BLaER1 treated with 17β-estradiol and CSF1 and Interleukin-3, amounts not matched to agents 10 nM and 100 nM (cell line): ENCODE data around the gene AKAP17A.
"Not testable (repeated sequence)": the region's sequence is repeated elsewhere in the genome, so short reads cannot be mapped to it uniquely, and the experiment has no call there.

ENCODE experiments used
- H3K27ac ChIP-seq, 11 experiments: shearing (Covaris generic); formaldehyde crosslinking; 2 replicates each; pipeline ENCODE4 v1.8.1; 2022
- H3K27me3 ChIP-seq, 11 experiments: shearing (Covaris generic); formaldehyde crosslinking; 2 replicates each; pipeline ENCODE4 v1.8.1; 2022
- H3K36me3 ChIP-seq, 11 experiments: shearing (Covaris generic); formaldehyde crosslinking; 2 replicates each; pipeline ENCODE4 v1.8.1; 2022
- H3K4me1 ChIP-seq, 10 experiments: shearing (Covaris generic); formaldehyde crosslinking; 2 replicates each; pipeline ENCODE4 v1.8.1; 2022
- H3K4me2 ChIP-seq, 11 experiments: shearing (Covaris generic); formaldehyde crosslinking; 2 replicates each; pipeline ENCODE4 v1.8.1; 2022
- H3K4me3 ChIP-seq, 10 experiments: shearing (Covaris generic); formaldehyde crosslinking; 2 replicates each; pipeline ENCODE4 v1.8.1; 2022
- H3K9ac ChIP-seq, 11 experiments: shearing (Covaris generic); formaldehyde crosslinking; 2 replicates each; pipeline ENCODE4 v1.8.1; 2022
- H3K9me3 ChIP-seq, 11 experiments: shearing (Covaris generic); formaldehyde crosslinking; replicated peaks in 1 of 11; 2 replicates each; pipeline ENCODE4 v1.8.1; 2022
- H4K20me1 ChIP-seq, 11 experiments: shearing (Covaris generic); formaldehyde crosslinking; 2 replicates each; pipeline ENCODE4 v1.8.1; 2022
- Cebpa-rat ChIP-seq, 11 experiments: shearing (Covaris generic); IDR thresholded peaks; 2 replicates each; pipeline ENCODE4 v1.8.1; 2022

Gene AKAP17A

DNA sequence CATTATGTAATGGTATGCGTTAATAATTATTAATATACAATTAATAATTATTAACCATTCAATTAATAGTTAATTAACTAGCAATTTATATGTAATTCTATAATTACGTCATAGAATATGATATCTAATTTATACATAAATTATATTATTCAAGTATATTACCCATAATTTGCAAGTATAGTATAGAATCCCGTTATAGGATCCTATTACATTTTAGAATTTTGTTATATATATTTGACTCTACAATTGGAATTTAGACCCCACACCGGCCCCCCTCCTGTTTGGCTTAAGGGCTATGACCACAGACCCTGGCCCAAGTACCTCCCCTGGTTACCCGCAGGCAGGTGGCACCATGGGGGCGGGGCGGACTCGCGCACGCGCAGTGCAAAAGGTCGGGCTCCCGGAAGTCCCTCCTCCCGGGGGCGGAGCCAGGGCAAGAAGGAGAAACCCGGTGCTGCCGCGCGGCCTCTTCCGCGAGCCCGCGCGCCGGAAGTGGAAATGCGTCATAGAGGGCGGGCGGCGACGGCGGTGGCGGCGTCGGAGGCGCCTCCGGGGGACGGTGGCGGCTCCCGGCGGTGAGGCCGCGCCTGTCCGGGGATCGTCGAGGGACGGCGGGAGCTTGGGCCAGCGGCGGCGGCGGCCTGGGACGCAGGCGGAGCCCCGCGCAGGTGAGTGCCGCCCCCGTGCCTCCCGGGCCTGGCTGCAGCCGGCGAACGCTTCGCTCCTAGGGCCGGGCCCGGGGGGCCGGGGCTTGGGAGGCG lies at the start of gene AKAP17A:
Gene AKAP17A, plus strand, starts transcription at position 503 of the 761 bp plus-strand sequence. CDS start 1,859 bp downstream, outside the sequence.
- H4K20me1 ChIP-seq, result peaks cover 35 to 45% (median 43%) of the 10 kb centered on the region in 11 experiments
- no peaks in the 10 kb centered on the region for H3K27me3 ChIP-seq
- peaks cover 31 to 35% (median 34%) of the 10 kb centered on the region in 11 experiments for H3K36me3 ChIP-seq
- peak within 1 kb of the TSS; percentile 89 to 96 (median 93) for H3K9ac ChIP-seq
- peaks cover 24 to 46% (median 32%) of the 10 kb centered on the region in 10 experiments for H3K4me1 ChIP-seq
- peak within 1 kb of the TSS; percentile 89 to 98 (median 94) for H3K4me3 ChIP-seq
- H3K4me2 ChIP-seq, result peak within 1 kb of the TSS; percentile 83 to 99 (median 96)
- no peak for TF ChIP-seq Cebpa-rat (IDR thresholded peaks at IDR 0.05)
- no peaks in the 10 kb centered on the region for H3K9me3 ChIP-seq
- H3K27ac ChIP-seq, result peak within 1 kb of the TSS; percentile 85 to 92 (median 89)

DNA sequence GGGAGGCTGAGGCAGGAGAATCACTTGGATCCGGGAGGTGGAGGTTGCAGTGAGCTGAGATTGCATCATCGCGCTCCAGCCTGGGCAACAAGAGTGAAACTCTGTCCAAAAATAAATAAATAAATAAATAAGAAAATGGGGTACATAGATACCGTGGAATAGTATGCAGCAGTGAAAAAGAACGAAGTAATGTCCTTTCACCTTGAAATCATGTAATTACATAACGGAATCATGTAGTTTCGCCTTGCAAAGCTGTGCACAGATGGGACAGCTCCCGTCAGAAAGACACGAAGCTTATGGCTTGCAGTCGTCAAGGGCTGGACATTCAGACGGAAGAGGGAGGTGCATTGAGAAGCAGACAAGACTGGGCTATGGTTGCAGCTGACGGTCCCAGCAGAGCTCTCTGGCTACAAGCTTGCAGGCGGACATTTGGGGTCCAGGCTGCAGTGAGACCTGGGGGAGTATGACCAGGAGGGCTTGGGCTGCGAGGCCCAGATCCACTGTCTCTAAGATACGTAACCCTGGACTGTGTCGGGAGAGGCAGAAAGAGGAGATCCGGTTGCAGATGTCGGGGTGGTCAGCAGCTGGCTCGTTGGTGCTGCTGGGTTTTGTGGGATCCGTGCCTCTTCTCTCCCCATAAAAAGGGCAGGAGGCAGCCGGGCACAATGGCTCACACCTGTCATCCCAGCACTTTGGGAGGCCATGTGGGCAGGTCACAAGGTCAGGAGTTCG lies 48.2 kb upstream of the AKAP17A start:
- no peaks in the 10 kb centered on the region for H3K27me3 ChIP-seq
- H3K36me3 ChIP-seq, result no peaks in the 10 kb centered on the region
- H3K4me1 ChIP-seq, result peaks cover 29 to 85% (median 78%) of the 10 kb centered on the region in 10 experiments
- peak in 2 of 11 experiments; percentile 25 to 36; a peak in 2 of 22 replicates for TF ChIP-seq Cebpa-rat (IDR thresholded peaks at IDR 0.05)
- peaks cover 0 to 7% (median 0%) of the 10 kb centered on the region in 11 experiments; a peak in 4 of 22 replicates for H3K9me3 ChIP-seq
- peak overlapping the region in 8 of 11 experiments; percentile 38 to 96 (median 62); a peak in 16 of 22 replicates for H3K27ac ChIP-seq
- no peaks in the 10 kb centered on the region for H4K20me1 ChIP-seq
- H3K4me2 ChIP-seq, result peak overlapping the region in 10 of 11 experiments; percentile 30 to 71 (median 55); a peak in 18 of 22 replicates
- peak overlapping the region in 6 of 11 experiments; percentile 14 to 62 (median 42); a peak in 5 of 22 replicates for H3K9ac ChIP-seq
- no peak overlapping the region for H3K4me3 ChIP-seq

DNA sequence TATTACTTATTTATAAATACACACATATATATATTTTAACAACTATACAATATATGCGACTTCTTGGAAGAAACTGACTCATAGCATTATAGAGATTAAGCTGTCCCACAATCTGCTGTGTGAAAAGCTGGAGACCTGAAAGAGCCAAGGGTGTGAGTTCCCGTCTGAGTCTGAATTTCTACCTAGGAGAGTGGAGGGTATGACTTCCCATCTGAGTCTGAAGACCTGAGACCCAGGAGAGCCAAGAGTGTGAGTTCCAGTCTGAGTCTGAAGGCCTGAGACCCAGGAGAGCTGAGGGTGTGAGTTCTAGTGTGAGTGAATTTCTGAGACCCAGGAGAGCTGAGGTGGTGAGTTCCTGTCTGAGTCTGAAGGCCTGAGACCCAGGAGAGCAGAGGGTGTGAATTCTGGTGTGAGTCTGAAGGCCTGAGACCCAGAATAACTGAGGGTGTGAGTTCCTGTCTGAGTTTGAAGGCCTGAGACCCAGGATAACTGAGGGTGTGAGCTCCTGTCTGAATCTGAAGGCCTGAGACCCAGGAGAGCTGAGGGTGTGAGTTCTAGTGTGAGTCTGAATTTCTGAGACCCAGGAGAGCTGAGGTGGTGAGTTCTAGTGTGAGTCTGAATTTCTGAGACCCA lies 45.5 kb upstream of the AKAP17A start:
- no peaks in the 10 kb centered on the region for H3K36me3 ChIP-seq
- H3K4me3 ChIP-seq, result peak overlapping the region in 2 of 10 experiments; percentile 48 to 50; a peak in 3 of 20 replicates
- no peak for TF ChIP-seq Cebpa-rat (IDR thresholded peaks at IDR 0.05)
- H3K27ac ChIP-seq, result peak overlapping the region; percentile 80 to 96 (median 92)
- H3K4me1 ChIP-seq, result peaks cover 29 to 78% (median 66%) of the 10 kb centered on the region in 10 experiments
- H3K4me2 ChIP-seq, result peak overlapping the region; percentile 42 to 99 (median 89); a peak in 21 of 22 replicates
- peaks cover 0 to 31% (median 19%) of the 10 kb centered on the region in 11 experiments; a peak in 18 of 22 replicates for H3K9me3 ChIP-seq
- H3K9ac ChIP-seq, result peak overlapping the region; percentile 73 to 86 (median 82)
- H3K27me3 ChIP-seq, result no peaks in the 10 kb centered on the region
- H4K20me1 ChIP-seq, result no peaks in the 10 kb centered on the region

DNA sequence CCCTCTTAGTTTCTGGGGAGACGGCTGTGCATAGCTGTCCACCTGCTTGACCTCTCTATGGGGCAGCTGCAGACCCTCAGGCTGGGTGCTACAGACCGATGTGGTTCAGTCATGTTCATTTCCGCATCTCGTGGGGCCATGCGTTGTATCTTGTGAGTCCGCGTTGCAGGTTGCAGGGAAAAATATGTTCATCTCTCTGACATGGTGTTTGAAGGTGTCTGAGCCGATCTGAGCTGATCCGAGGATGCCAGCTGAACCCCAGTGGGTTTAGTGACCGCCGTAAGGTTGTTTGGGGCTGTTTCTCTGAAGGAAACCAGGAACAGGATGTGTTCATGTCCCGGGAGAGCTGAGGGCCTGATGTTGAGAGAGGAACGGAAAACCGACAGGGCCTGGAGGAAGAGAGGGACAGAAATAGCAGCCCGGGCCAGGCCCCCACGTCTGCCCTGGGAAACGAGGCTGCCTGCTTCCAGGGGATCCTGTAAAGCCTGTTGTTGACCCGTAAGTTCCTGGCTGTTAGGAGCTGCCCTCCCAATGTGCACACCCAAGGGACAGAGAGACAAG lies 44.6 kb upstream of the AKAP17A start:
- Histone ChIP-seq H3K36me3 (no peaks in the 10 kb centered on the region), H3K27ac (peak overlapping the region; percentile 80 to 96 (median 92)), H3K9ac (peak overlapping the region; percentile 73 to 86 (median 82)), H3K27me3 (no peaks in the 10 kb centered on the region), H3K4me2 (peak overlapping the region; percentile 42 to 99 (median 89)), H3K9me3 (peaks cover 0 to 40% (median 19%) of the 10 kb centered on the region in 11 experiments; a peak in 18 of 22 replicates), H3K4me3 (peak overlapping the region in 8 of 10 experiments; percentile 20 to 57 (median 48); a peak in 14 of 20 replicates), H4K20me1 (no peaks in the 10 kb centered on the region), H3K4me1 (peaks cover 29 to 76% (median 65%) of the 10 kb centered on the region in 10 experiments)
- no peak for TF ChIP-seq Cebpa-rat (IDR thresholded peaks at IDR 0.05)

DNA sequence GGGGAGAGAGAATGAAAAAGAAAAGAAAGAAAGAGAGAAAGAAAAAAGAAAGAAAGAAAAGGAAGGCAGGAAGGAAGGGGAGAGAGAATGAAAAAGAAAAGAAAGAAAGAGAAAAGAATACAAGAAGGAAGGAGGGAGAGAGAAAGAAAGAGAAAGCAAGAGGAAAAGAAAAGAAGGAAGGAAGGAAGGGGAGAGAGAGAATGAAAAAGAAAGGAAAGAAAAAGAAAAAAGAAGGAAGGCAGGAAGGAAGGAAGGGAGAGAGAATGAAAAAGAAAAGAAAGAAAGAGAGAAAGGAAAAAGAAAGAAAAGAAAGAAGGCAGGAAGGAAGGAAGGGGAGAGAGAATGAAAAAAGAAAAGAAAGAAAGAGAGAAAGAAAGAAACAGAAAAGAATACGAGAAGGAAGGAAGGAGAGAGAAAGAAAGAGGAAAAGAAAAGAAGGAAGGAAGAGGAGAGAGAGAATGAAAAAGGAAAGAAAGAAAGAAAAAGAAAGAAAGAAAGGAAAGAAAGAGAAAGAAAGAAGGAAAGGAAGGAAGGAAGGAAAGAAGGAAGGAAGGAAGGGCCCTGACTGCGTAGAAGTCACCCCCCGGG lies 39.4 kb upstream of the AKAP17A start:
- Histone ChIP-seq H3K36me3 (no peaks in the 10 kb centered on the region), H3K27ac (no peak overlapping the region)

DNA sequence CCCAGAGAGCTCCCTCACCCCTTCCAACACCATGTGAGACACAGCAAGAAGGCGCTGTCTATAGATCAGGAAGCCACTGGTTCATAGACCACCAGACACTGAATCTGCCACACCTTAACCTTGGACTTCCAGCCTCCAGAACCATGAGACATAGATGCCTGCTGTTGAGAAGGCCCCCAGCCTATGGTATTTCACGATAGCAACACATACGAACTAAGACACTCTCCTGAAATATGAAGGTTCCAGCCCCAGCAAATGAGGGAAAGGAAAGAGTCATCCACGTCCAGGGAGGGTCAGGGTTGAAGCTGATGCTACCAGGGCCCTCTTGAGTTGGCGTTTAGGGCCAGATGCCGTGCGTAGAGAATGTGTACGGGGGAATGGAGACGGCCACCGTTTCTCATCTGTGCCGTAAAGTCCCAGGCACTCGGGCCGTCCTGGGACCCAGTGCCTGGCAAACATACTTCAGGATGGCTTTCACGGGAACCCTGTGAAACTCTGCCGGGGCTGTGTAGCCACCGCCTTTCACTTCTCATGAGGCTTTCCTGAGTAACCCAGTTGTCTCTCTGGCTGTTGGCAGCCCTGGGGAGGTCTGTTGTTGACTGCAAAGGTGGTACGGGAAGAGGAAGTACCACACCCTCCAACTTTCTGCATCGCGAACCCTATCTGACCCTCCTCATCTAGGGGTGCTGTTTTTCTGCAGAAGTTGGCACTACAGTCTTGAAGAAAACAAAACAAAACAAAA lies 36.8 kb upstream of the AKAP17A start:
- Histone ChIP-seq H3K4me2 (peak overlapping the region; percentile 36 to 78 (median 63)), H3K27me3 (no peaks in the 10 kb centered on the region), H3K36me3 (no peaks in the 10 kb centered on the region), H3K9ac (peak overlapping the region in 10 of 11 experiments; percentile 8 to 74 (median 58); a peak in 15 of 22 replicates), H3K4me3 (no peak overlapping the region; a peak in 1 of 20 replicates), H4K20me1 (no peaks in the 10 kb centered on the region), H3K4me1 (peaks cover 7 to 37% (median 25%) of the 10 kb centered on the region in 10 experiments; a peak in 19 of 20 replicates), H3K9me3 (peaks cover 13 to 67% (median 38%) of the 10 kb centered on the region in 11 experiments; a peak in 21 of 22 replicates), H3K27ac (peak overlapping the region in 10 of 11 experiments; percentile 23 to 88 (median 78); a peak in 20 of 22 replicates)
- TF ChIP-seq Cebpa-rat (IDR thresholded peaks at IDR 0.05), result no peak

More for the DNA sequence above, 39.4 kb upstream of the AKAP17A start:
- TF ChIP-seq Cebpa-rat (IDR thresholded peaks at IDR 0.05), result no peak
- H3K9ac ChIP-seq, result no peak overlapping the region
- peaks cover 13 to 80% (median 49%) of the 10 kb centered on the region in 11 experiments; a peak in 21 of 22 replicates for H3K9me3 ChIP-seq
- H4K20me1 ChIP-seq, result no peaks in the 10 kb centered on the region
- H3K4me2 ChIP-seq, result no peak overlapping the region
- H3K27me3 ChIP-seq, result no peaks in the 10 kb centered on the region
- H3K4me1 ChIP-seq, result peaks cover 16 to 60% (median 47%) of the 10 kb centered on the region in 10 experiments
- H3K4me3 ChIP-seq, result no peak overlapping the region

DNA sequence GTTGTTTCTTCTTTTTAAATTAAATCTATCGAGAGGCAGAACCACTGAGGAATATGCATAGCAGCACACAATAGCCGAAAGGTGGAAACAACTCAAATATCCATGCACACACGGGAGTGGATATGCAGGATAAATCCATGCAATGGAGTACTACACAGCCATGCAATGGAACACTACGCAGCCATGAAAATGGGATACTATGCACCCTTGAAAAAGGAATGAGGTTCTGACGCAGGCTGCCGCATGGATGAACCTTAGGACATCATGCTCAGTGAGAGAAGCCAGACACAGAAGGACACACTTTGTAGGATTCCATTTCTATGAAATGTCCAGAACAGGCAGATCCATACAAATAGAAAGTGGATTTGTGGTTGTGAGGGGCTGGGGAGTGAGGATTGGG lies 36.0 kb upstream of the AKAP17A start:
- Histone ChIP-seq H3K27me3 (no peaks in the 10 kb centered on the region), H3K4me1 (peaks cover 7 to 30% (median 20%) of the 10 kb centered on the region in 10 experiments; a peak in 19 of 20 replicates), H3K4me2 (peak overlapping the region; percentile 36 to 78 (median 63); a peak in 19 of 22 replicates), H3K4me3 (no peak overlapping the region; a peak in 1 of 20 replicates), H3K27ac (peak overlapping the region in 7 of 11 experiments; percentile 73 to 88 (median 84); a peak in 14 of 22 replicates), H4K20me1 (no peaks in the 10 kb centered on the region), H3K36me3 (no peaks in the 10 kb centered on the region), H3K9me3 (peaks cover 13 to 65% (median 40%) of the 10 kb centered on the region in 11 experiments; a peak in 21 of 22 replicates), H3K9ac (peak overlapping the region in 5 of 11 experiments; percentile 58 to 74 (median 69); a peak in 6 of 22 replicates)
- TF ChIP-seq Cebpa-rat (IDR thresholded peaks at IDR 0.05), result no peak

DNA sequence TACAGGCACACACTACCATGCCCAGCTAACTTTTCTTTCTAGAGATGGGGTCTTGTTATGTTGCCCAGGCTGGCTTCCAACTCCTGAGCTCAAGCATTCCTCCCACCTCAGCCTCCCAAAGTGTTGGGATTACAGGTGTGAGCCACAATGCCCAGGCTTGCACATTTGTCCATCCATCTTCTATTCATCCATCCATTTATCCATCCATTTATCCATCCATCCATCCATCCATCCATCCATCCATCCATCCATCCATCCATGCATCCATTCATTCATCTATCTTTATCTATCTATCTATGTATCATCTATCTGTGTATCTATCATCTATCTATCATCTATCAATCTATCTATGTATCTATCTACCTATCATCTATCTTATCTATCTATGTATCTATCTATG lies 34.0 kb upstream of the AKAP17A start:
- not testable (repeated sequence) for H3K27me3 ChIP-seq, H3K4me2 ChIP-seq, H4K20me1 ChIP-seq, H3K9ac ChIP-seq, H3K27ac ChIP-seq, H3K36me3 ChIP-seq, H3K4me3 ChIP-seq
- peaks cover 7 to 47% (median 30%) of the 10 kb centered on the region in 10 experiments; a peak in 19 of 20 replicates for H3K4me1 ChIP-seq
- H3K9me3 ChIP-seq, result peaks cover 13 to 45% (median 30%) of the 10 kb centered on the region in 11 experiments; a peak in 21 of 22 replicates
